ENCODE results near the gene LILRB1. TPM values are rescaled to one million over a fixed set of nuclear protein-coding genes. Genes with fewer than 3 reads are reported as not detected.
"Not testable (repeated sequence)": the region's sequence is repeated elsewhere in the genome, so short reads cannot be mapped to it uniquely, and the experiment has no call there.

LILRB1 gene
- total RNA-seq, 1 donor, result not detected

GRCh38 chr19:54626757-54627156 is 3.5 kb upstream of the LILRB1 start:
- H3K4me3 ChIP-seq (ENCODE audit: low read depth, low read length), result no peak overlapping the region
- no peak for DNase-seq (ENCODE audit: low read depth)
- no peak for TF ChIP-seq CTCF (IDR thresholded peaks at IDR 0.05; ENCODE audit: insufficient read depth, low read length)

GRCh38 chr19:54627912-54628311 is 2.4 kb upstream of the LILRB1 start:
- DNase-seq (ENCODE audit: low read depth); H3K4me3 ChIP-seq (ENCODE audit: low read depth, low read length): not testable (repeated sequence)

- H3K4me3 ChIP-seq (ENCODE audit: low read depth, low read length), result no peak overlapping the region
- TF ChIP-seq CTCF (IDR thresholded peaks at IDR 0.05; ENCODE audit: insufficient read depth, low read length), result no peak
- DNase-seq (ENCODE audit: low read depth), result no peak
Measured at GRCh38 chr19:54630782-54631181, 498 bp downstream of the LILRB1 start.

GRCh38 chr19:54631489-54632337 is 1.4 kb downstream of the LILRB1 start:
- not testable (repeated sequence) for H3K4me3 ChIP-seq (ENCODE audit: low read depth, low read length); DNase-seq (ENCODE audit: low read depth)

- DNase-seq (ENCODE audit: low read depth); H3K4me3 ChIP-seq (ENCODE audit: low read depth, low read length): not testable (repeated sequence)
Measured at GRCh38 chr19:54632517-54632916, 2.2 kb downstream of the LILRB1 start.

- DNase-seq (ENCODE audit: low read depth), result no peak
- no peak overlapping the region for H3K4me3 ChIP-seq (ENCODE audit: low read depth, low read length)
Measured at GRCh38 chr19:54633401-54633800, 3.1 kb downstream of the LILRB1 start.

GRCh38 chr19:54636081-54636480 is 5.8 kb downstream of the LILRB1 start:
- not testable (repeated sequence) for H3K4me3 ChIP-seq (ENCODE audit: low read depth, low read length); DNase-seq (ENCODE audit: low read depth)

More at GRCh38 chr19:54633401-54633800, 3.1 kb downstream of the LILRB1 start:
- no peak for TF ChIP-seq CTCF (IDR thresholded peaks at IDR 0.05; ENCODE audit: insufficient read depth, low read length)

GRCh38 chr19:54638683-54639082 is 8.4 kb downstream of the LILRB1 start:
- TF ChIP-seq CTCF (IDR thresholded peaks at IDR 0.05; ENCODE audit: insufficient read depth, low read length), result no peak
- no peak overlapping the region for H3K4me3 ChIP-seq (ENCODE audit: low read depth, low read length)
- no peak for DNase-seq (ENCODE audit: low read depth)

GRCh38 chr19:54642953-54643352 is 12.7 kb downstream of the LILRB1 start:
- not testable (repeated sequence) for DNase-seq (ENCODE audit: low read depth); H3K4me3 ChIP-seq (ENCODE audit: low read depth, low read length)

- DNase-seq (ENCODE audit: low read depth); H3K4me3 ChIP-seq (ENCODE audit: low read depth, low read length): not testable (repeated sequence)
Measured at GRCh38 chr19:54643583-54643982, 13.3 kb downstream of the LILRB1 start.

Measured in fibroblast of the aortic adventitia (primary cell).